Spleen (tissue), 11 donors: ENCODE results near the gene MEIS2. TPM values are rescaled to one million over a fixed set of nuclear protein-coding genes. Genes with fewer than 3 reads are reported as not detected.

Source experiments
- DNase-seq: peaks from one replicate; pipeline ENCODE4 v3.0.0-alpha.2; 2020
- H3K27ac ChIP-seq, 8 donors: fragments of 200-600 bp; sonication (generic) in 7 of 8; 1 replicate in 4 of 8; 2 replicates in 4 of 8; pipeline versions ENCODE4 v1.5.0 to v1.8.0; 2016 to 2021; ENCODE audit warnings: inconsistent platforms in 4 of 8, mild to moderate bottlenecking in 4 of 8, moderate library complexity in 1 of 8
- H3K27me3 ChIP-seq, 7 donors: fragments of 200-600 bp; sonication (generic) in 6 of 7; replicated peaks in 1 of 7; 1 replicate in 4 of 7; 2 replicates in 3 of 7; pipeline versions ENCODE4 v1.5.0 to v1.8.0; 2016 to 2021; ENCODE audit warnings: inconsistent platforms in 3 of 7, mild to moderate bottlenecking in 1 of 7
- H3K36me3 ChIP-seq, 6 donors: fragments of 200-600 bp; sonication (generic) in 5 of 6; 1 replicate in 4 of 6; 2 replicates in 2 of 6; pipeline versions ENCODE4 v1.5.0 to v1.8.0; 2016 to 2021; ENCODE audit warnings: inconsistent platforms in 2 of 6
- H3K4me1 ChIP-seq, 6 donors: fragments of 200-600 bp; sonication (generic) in 5 of 6; 1 replicate in 3 of 6; 2 replicates in 3 of 6; pipeline versions ENCODE4 v1.5.0 to v1.8.0; 2016 to 2021; ENCODE audit warnings: inconsistent platforms in 3 of 6
- H3K4me3 ChIP-seq, 8 donors: fragments of 200-600 bp; sonication (generic) in 7 of 8; 1 replicate in 4 of 8; 2 replicates in 4 of 8; pipeline versions ENCODE4 v1.5.0 to v1.8.0; 2016 to 2021; ENCODE audit warnings: inconsistent platforms in 4 of 8, mild to moderate bottlenecking in 4 of 8, moderate library complexity in 2 of 8
- H3K9me3 ChIP-seq, 8 donors: fragments of 200-600 bp; sonication (generic) in 7 of 8; 1 replicate in 4 of 8; 2 replicates in 4 of 8; pipeline versions ENCODE4 v1.5.0 to v1.8.0; 2016 to 2021; ENCODE audit warnings: inconsistent platforms in 4 of 8
- CTCF ChIP-seq, 11 experiments: fragments of 200-600 bp in 7 of 11; fragments of 450-650 bp in 4 of 11; sonication (generic) in 4 of 11; IDR thresholded peaks in 8 of 11; conservative IDR thresholded peaks in 3 of 11; 1 replicate in 7 of 11; 2 replicates in 4 of 11; pipeline versions ENCODE4 v1.4.0 to v1.8.0; 2016 to 2021; ENCODE audit warnings: antibody characterized with exemption in 11 of 11, inconsistent platforms in 4 of 11, mild to moderate bottlenecking in 1 of 11
- POLR2A ChIP-seq, 3 donors: fragments of 450-650 bp; IDR thresholded peaks; one replicate each; pipeline ENCODE4 v1.5.1; 2017; ENCODE audit warnings: antibody characterized with exemption in 3 of 3, mild to moderate bottlenecking in 1 of 3
- POLR2AphosphoS5 ChIP-seq, 3 donors: sonication (generic); formaldehyde crosslinking; IDR thresholded peaks; one replicate each; pipeline ENCODE4 v1.5.1; 2017; ENCODE audit warnings: antibody characterized with exemption in 3 of 3
- WGBS, 5 donors: extraction: QIAGEN DNeasy Blood & Tissue Kit in 3 of 5; methylation state at CpG; one replicate each; pipeline versions ENCODE4 v1.1.5 to v1.1.7; 2013 to 2018; 5-methylcytosine and 5-hydroxymethylcytosine counted together
- intact Hi-C: fragments of 100-400 bp; cut with DNase I; formaldehyde crosslinking; loops from one replicate; pipeline ENCODE4 v1.15.0; 2023; ENCODE audit warnings: low total_unique reads
- polyA plus RNA-seq, 3 donors: library from polyadenylated mRNA; stranded (reverse); fragments of 200-250 nt; gene quantifications; one replicate each; pipeline ENCODE4 v1.2.1, GENCODE V29; 2013
- total RNA-seq, 7 donors: library from RNA; depleted of rRNA in 3 of 7; stranded (reverse); fragments of >200 nt in 3 of 7; fragmentation: NEBNext Ultra II Directional in 4 of 7; extraction: Animal tissue kit (Norgen Biotek cat#: 25700) in 4 of 7; gene quantifications; one replicate each; pipeline versions ENCODE4 v1.1.0 to v1.2.1, GENCODE V29; 2016 to 2021
- donor health status: healthy with polysubstance abuse.
- donor health status: DM: no; HTN: no; CAD: no; lungs with moderate emphysema.
- donor health status: DM: no; HTN: no; CAD: no.
- donor health status: Bipolar disorder and iron deficiency.
- donor health status: healthy.
- donor health status: DM: no; HTN: no; CAD: no.
- donor health status: DM: yes; HTN: yes; CAD: no.

MEIS2 gene
- total and polyA plus RNA-seq, 10 donors = 2.6 to 57.2 (median 23.5) TPM

- TF ChIP-seq CTCF (IDR thresholded peaks at IDR 0.05 in 8 of 11, conservative IDR thresholded peaks at IDR 0.05 in 3 of 11) = no peak
- no peak for TF ChIP-seq POLR2AphosphoS5 (IDR thresholded peaks at IDR 0.05)
- TF ChIP-seq POLR2A (IDR thresholded peaks at IDR 0.05) = no peak
- WGBS, 5 donors = 15 to 25% (median 22%) methylated on average over 19 of the region's 19 CpGs
- Histone ChIP-seq H3K36me3 (no peaks in the 10 kb centered on the region), H3K27me3 (peaks cover 0 to 89% (median 13%) of the 10 kb centered on the region in 7 donors), H3K4me1 (peaks cover 3 to 85% (median 35%) of the 10 kb centered on the region in 6 donors), H3K4me3 (peak overlapping the region; percentile 14 to 81 (median 62)), H3K9me3 (no peaks in the 10 kb centered on the region), H3K27ac (peak overlapping the region in 7 of 8 donors; percentile 9 to 94 (median 86))
- intact Hi-C loops = no loop called here
- peak; percentile 39 for DNase-seq
These were observed 3.7 kb downstream of the MEIS2 start for GRCh38 chr15:37096558-37097143.

- H3K4me3 ChIP-seq = peak overlapping the region; percentile 14 to 81 (median 62)
- intact Hi-C loops = no loop called here
- 38 to 54% (median 39%) methylated on average over 27 to 32 of the region's 32 CpGs for WGBS, 5 donors
- H3K27me3 ChIP-seq = peaks cover 0 to 83% (median 12%) of the 10 kb centered on the region in 7 donors
- peak overlapping the region; percentile 1 to 94 (median 82) for H3K27ac ChIP-seq
- no peaks in the 10 kb centered on the region for H3K9me3 ChIP-seq
- peak; percentile 69 for DNase-seq
- no peak for TF ChIP-seq CTCF (IDR thresholded peaks at IDR 0.05 in 8 of 11, conservative IDR thresholded peaks at IDR 0.05 in 3 of 11)
- no peak for TF ChIP-seq POLR2A (IDR thresholded peaks at IDR 0.05)
- peak in 1 of 3 donors; percentile 28 for TF ChIP-seq POLR2AphosphoS5 (IDR thresholded peaks at IDR 0.05)
- H3K36me3 ChIP-seq = no peaks in the 10 kb centered on the region
- peaks cover 3 to 78% (median 31%) of the 10 kb centered on the region in 6 donors for H3K4me1 ChIP-seq
These were observed 4.4 kb downstream of the MEIS2 start for GRCh38 chr15:37095770-37096557.

- Histone ChIP-seq H3K27ac (peak overlapping the region; percentile 1 to 94 (median 79)), H3K4me3 (peak overlapping the region in 7 of 8 donors; percentile 16 to 81 (median 59)), H3K36me3 (no peaks in the 10 kb centered on the region), H3K27me3 (peaks cover 0 to 74% (median 12%) of the 10 kb centered on the region in 7 donors), H3K4me1 (peaks cover 3 to 72% (median 29%) of the 10 kb centered on the region in 6 donors), H3K9me3 (no peaks in the 10 kb centered on the region)
- intact Hi-C loops = no loop called here
- peak; percentile 73 for DNase-seq
- TF ChIP-seq POLR2AphosphoS5 (IDR thresholded peaks at IDR 0.05) (no peak), POLR2A (IDR thresholded peaks at IDR 0.05) (no peak), CTCF (IDR thresholded peaks at IDR 0.05 in 8 of 11, conservative IDR thresholded peaks at IDR 0.05 in 3 of 11) (no peak)
- 20 to 32% (median 24%) methylated on average over 34 to 36 of the region's 36 CpGs for WGBS, 5 donors
These were observed 5.2 kb downstream of the MEIS2 start for GRCh38 chr15:37094915-37095711.
